CD4-positive, alpha-beta T cell treated with Interleukin-15 for 1 hour (primary cell): ENCODE data around the gene RPL34.
A peak's percentile ranks its signal among the peaks of the same experiment; 100 is the strongest.
"Not testable (repeated sequence)": the region's sequence is repeated elsewhere in the genome, so short reads cannot be mapped to it uniquely, and the experiment has no call there.

Experiments
- DNase-seq: peaks from one replicate; pipeline ENCODE4 v3.0.0-alpha.2; 2020

The RPL34 gene

DNA sequence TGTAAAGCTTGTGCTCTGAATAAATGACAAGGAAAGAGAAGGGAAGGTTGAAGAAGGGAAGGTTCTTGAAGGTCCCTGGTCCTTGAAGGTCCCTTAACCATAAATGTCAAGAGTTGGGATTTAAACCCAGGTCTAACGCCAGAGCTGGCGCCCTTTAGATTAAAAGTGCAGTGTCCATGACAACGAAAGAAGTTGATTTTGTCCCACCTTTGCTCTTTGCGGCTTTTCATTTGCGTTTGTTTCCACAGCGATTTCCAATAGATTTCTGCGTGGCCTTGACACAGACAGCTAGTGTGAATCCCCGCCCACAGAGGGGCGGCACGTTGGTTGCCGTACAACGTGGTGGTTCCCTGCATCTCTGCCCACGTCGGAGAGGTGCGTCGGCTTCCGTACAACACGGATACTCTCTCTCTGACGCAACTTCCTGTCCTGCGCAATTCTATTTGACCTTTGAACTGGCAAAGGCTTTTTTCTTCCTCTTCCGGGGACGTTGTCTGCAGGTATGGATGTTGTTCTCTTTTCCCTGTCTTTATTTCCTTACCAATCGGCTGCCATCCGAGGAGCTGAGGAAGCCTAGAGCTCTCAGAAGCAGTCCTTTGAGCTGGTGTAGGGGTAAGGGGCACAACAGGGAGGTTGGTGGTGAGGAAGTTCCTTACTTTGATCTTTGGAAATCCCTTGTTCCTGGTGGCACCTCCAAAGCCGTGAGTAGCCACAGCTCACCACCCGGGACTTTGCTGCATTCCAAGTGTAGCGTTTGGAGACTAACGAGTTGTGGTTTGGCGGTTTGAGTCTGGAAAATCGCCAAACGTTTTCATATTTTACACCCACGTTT, at the start of gene RPL34:
Gene RPL34, plus strand, starts transcription at position 476 of the 832 bp plus-strand sequence. CDS start 1,384 bp downstream, outside the sequence.
- peak; percentile 98 for DNase-seq

GRCh38 chr4:108570993-108571569, 49.3 kb upstream of the RPL34 start:
- DNase-seq: no peak

- DNase-seq: no peak
Measured at GRCh38 chr4:108574402-108574801, 46.0 kb upstream of the RPL34 start.

DNA sequence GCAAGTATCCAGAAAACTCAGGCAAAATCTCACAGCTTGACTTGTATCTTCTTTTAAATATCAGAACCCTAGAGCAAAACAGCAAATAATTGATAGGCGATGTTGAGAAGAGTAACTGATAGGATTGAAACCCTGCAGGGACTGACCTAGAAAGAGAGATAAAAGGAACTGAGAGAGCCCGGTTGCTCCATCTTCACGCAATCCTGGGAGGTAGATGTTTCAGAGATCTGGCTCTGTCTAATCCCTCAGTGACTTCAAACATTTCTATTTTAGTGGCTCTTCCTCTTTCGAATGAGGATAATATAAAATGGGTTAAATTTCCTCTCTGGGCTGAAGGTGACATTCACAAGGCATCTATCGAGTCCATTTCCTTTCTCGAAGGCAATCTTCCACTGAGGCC, 39.3 kb upstream of the RPL34 start:
- DNase-seq: no peak

- no peak for DNase-seq
Measured at GRCh38 chr4:108586778-108587177, 33.6 kb upstream of the RPL34 start.

GRCh38 chr4:108588878-108589277, 31.5 kb upstream of the RPL34 start:
- no peak for DNase-seq

DNA sequence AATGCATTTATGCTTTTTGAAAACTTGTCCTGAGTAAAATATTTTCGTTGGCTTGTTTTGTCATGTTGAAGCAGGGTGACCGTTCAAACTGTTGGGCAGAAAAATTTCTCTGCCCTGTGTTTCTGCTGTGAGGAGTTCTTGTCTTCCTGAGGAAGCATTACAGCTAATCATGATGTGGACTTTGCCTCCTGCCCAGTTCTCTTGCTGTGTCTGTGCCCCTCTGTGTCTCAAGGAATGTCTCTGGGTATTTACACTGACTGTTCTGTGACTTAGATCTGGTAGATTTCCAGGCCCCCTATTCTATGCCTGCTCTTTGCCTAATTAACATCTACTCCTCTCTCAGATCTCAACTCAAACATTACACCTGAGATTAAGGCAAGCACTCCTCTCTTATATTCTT, 30.4 kb upstream of the RPL34 start:
- no peak for DNase-seq

DNA sequence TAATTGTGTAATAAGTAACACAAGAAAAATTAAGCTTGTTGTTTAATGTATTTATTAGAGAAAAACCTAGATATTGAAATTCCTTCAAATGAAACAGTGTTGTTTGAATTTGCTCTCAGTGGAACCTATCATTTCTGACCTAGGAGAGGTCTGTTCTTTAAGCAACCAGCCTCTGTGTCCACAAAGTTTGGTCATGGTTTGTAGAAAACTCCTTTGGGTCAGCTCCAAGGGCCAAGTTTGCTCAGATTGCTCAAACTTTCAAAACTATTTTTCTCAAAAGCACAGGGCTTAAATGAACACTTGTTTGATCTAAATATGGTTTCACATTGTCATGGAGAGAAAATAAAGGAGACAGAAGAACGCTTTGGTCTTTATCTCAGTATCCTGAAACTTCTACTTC, 29.6 kb upstream of the RPL34 start:
- no peak for DNase-seq

DNA sequence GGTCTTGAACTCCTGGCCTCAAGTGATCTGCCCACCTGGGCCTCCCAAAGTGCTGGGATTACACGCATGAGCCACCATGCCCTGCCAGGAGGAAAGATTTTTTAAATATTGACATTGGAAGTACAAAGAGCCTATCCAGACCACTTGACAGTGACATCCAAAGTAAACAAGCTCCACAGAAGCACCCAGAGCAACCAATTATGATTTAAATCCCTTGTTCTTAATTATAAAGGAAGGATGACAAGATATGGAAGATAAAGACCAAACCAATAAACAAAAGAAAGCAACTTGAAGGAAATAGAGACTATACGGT, 27.7 kb upstream of the RPL34 start:
- DNase-seq: no peak

- DNase-seq: not testable (repeated sequence)
Measured at GRCh38 chr4:108594296-108594695, 26.1 kb upstream of the RPL34 start.

DNA sequence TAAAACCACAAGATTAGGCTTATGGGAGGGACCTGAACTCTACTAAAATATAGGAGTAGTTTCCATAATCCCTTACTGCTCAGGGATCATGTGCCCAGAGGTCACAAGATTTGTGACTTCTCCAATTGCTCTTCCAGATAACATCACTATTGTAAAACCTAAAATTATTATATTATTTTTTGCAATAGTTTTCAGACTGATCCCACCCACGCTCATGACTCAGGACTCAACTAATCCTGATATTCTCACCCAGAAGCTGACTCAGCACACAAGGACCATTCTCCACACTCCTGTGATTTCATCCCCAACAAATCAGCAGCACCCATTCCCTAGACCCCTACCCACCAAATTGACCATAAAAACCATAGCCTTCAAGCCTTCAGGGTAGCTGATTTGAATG, 24.0 kb upstream of the RPL34 start:
- no peak for DNase-seq

GRCh38 chr4:108601106-108601505, 19.3 kb upstream of the RPL34 start:
- no peak for DNase-seq

- DNase-seq: no peak
Measured at GRCh38 chr4:108601532-108601931, 18.8 kb upstream of the RPL34 start.

DNA sequence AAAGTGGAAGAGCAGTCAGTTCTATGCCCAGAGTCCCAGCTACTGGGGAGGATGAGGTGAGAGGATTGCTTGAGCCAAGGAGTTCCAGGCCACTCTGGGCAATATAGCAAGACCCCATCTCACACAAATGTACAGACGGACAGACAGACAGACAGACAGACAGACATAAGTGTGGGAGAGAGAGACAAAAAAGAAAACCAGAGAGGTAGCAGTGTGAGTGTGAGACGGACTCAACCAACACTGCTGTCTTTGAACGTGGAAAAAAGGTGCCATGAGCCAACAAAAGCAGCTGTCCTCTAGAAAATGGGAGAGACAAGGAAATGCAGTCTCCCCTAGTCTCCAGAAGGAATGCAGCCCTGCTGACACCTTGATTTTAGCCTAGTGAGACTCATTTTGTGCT, 18.2 kb upstream of the RPL34 start:
- no peak for DNase-seq

DNA sequence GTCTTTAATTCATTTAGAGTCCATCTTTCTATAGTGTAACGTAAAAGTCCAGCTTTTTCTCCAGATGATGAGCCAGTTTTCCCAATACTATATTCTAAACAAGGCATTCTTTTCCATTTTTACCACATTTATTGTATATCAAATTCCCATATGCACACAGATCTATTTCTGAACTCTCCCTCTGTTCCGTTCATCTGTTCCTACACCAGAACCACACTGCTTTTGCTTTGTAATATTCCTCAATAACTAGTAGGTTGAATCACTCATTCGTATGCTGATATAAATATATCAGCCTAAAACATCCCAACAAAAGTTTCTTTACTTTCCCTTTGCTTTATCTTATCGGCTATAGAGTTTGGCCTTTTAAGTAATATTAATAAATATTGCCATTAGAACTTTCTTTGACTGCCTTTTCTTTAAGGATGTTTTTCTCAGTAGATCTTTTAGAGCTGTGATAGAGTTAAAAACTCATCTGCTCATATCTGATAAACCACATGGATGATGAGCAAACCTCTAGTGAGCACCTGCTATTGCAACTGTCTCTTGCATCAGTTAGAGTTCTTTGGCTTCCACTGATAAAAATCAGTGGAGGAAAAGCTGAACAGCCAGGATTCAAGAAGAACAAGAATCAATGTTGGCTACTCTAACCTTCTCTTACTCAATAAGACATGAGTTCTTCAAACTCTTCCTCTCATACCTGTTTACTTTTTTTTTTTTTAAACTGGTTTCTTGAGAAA, 13.1 kb upstream of the RPL34 start:
- no peak for DNase-seq

- DNase-seq: no peak
Measured at GRCh38 chr4:108611365-108611764, 9.0 kb upstream of the RPL34 start.

- no peak for DNase-seq
Measured at GRCh38 chr4:108612365-108612764, 8.0 kb upstream of the RPL34 start.

GRCh38 chr4:108619372-108620100, 840 bp upstream of the RPL34 start:
- DNase-seq: peak; percentile 22

DNA sequence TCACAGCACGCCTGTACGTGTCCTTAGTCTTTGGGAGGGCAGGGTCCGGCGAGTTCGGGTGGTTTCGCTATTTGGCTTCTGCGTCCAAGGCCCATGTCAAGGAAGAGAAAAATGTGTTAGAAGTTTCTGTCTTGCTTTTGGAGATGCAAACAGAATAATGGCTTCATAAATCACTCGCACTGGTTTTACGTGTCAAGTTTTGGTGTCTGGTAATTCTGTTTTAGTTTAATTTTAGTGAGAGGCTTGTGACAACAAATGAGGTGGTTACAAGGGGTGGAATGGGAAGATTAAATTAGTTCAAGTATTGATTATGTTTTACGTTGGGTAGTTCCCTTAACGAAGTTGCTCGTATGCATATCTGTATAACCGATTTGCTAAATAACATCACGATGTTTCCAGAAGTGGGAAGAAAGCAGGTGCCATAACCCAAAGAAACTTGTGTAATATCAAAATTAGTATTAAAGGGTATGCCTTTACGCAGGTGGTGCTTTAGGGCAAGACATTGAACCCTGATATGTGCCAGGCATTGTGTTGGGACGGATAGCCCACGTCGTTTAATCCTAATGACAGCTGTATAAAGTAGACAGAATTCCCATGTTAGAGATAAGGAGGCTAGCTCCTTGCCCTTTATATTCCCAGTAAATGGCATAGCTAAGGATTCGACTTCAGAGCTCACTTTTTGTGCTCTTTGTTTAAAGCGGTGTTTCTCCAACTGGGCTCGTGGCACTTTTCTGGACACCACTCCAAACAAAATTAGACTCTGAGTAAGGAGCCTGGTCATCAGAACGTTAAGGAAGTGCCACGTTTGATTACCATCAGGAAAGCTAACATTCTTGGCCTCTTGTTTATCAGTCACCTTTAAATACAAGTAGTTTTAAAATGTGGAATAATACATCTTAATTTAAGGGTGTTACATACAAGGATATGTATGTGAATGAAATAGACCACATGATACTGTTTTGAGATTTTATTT, 843 bp downstream of the RPL34 start:
- DNase-seq: no peak

DNA sequence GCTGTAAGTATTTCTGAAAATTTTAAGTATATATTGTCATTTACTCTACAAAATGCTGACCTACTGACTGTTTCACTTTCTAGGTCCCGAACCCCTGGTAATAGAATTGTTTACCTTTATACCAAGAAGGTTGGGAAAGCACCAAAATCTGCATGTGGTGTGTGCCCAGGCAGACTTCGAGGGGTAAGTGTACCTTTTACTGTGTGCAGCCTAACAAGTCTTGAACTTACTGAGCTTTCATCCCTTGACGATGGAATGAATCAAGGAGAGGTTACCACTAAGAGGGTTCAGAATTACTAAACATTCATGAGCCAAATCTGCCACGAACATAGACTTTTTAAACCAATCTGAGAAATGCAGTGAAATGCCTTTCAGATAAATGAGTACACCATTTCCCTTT, 1.6 kb downstream of the RPL34 start:
- no peak for DNase-seq

- no peak for DNase-seq
Measured at GRCh38 chr4:108622828-108623227, 2.5 kb downstream of the RPL34 start.
